Pancreas (tissue), 10 donors: ENCODE data around the gene ERBB4. TPM values are rescaled to one million over a fixed set of nuclear protein-coding genes. Genes with fewer than 3 reads are reported as not detected.
"Not testable (repeated sequence)": the region's sequence is repeated elsewhere in the genome, so short reads cannot be mapped to it uniquely, and the experiment has no call there.

Experiments
- ATAC-seq, 4 donors: fragments of 200-7000 bp; cut with Tn5 transposase; one replicate each; pipeline versions ENCODE4 v1.8.0 to v1.9.1; 2020; ENCODE audit warnings: mild to moderate bottlenecking in 4 of 4, moderate library complexity in 4 of 4
- DNase-seq, 6 donors: peaks; one replicate each; pipeline ENCODE4 v3.0.0-alpha.2; 2020
- FAIRE-seq: peaks from 2 replicates; lab custom pipeline; 2012; peaks lifted over from hg19 to GRCh38; lab: Jason Lieb, UNC
- H3K27ac ChIP-seq, 4 donors: fragments of 200-600 bp; sonication (generic); 1 replicate in 3 of 4; 2 replicates in 1 of 4; pipeline versions ENCODE4 v1.5.0 to v1.8.0; 2020
- H3K27me3 ChIP-seq, 4 donors: fragments of 200-600 bp; one replicate each; pipeline ENCODE4 v1.8.0; 2021
- H3K36me3 ChIP-seq, 3 donors: fragments of 200-600 bp; sonication (generic) in 1 of 3; one replicate each; pipeline versions ENCODE4 v1.5.0 to v1.8.0; 2020 to 2021
- H3K4me1 ChIP-seq, 3 donors: fragments of 200-600 bp; one replicate each; pipeline ENCODE4 v1.8.0; 2021
- H3K4me3 ChIP-seq, 4 donors: fragments of 200-600 bp; sonication (generic) in 2 of 4; one replicate each; pipeline versions ENCODE4 v1.5.0 to v1.8.0; 2020 to 2021
- H3K9me3 ChIP-seq, 4 donors: fragments of 200-600 bp; one replicate each; pipeline ENCODE4 v1.8.0; 2021
- WGBS, 2 donors: extraction: QIAGEN DNeasy Blood & Tissue Kit; methylation state at CpG; one replicate each; pipeline ENCODE4 v1.1.7; 2013; 5-methylcytosine and 5-hydroxymethylcytosine counted together
- intact Hi-C, 3 donors: fragments of 100-400 bp; cut with DNase I; formaldehyde crosslinking; loops; one replicate each; pipeline versions ENCODE4 v1.11.1 to v1.14.2; 2022
- polyA plus RNA-seq, 2 donors: library from polyadenylated mRNA; stranded (reverse); fragments of 200-250 nt; gene quantifications; one replicate each; pipeline ENCODE4 v1.2.3, GENCODE V29; 2013
- total RNA-seq, 6 donors: library from RNA; stranded (reverse); fragmentation: NEBNext Ultra II Directional in 4 of 6; extraction: Animal tissue kit (Norgen Biotek cat#: 25700) in 4 of 6; gene quantifications; one replicate each; pipeline versions ENCODE4 v1.2.1 to v1.2.4, GENCODE V29; 2021 to 2023
- TF ChIP-seq, protein P1 (sequence below), 4 donors: fragments of 200-600 bp; sonication (generic) in 3 of 4; IDR thresholded peaks; one replicate each; pipeline versions ENCODE4 v1.5.0 to v1.8.0; 2021; ENCODE audit warnings: antibody characterized with exemption in 4 of 4
- donor health status: healthy with polysubstance abuse.
- donor health status: DM: no; HTN: no; CAD: no; lungs with moderate emphysema.
- donor health status: DM: no; HTN: no; CAD: no.
- donor health status: control.
- donor health status: control.
- donor health status: Bipolar disorder and iron deficiency.
- donor health status: DM: yes; HTN: yes; CAD: no.
- donor health status: DM: no; HTN: no; CAD: no.
- donor health status: DM: no; HTN: no; CAD: no.
- donor health status: DM: yes; HTN: yes; CAD: no.

The ERBB4 gene
- total and polyA plus RNA-seq, 8 donors = 0.30 to 5.0 (median 3.3) TPM

DNA sequence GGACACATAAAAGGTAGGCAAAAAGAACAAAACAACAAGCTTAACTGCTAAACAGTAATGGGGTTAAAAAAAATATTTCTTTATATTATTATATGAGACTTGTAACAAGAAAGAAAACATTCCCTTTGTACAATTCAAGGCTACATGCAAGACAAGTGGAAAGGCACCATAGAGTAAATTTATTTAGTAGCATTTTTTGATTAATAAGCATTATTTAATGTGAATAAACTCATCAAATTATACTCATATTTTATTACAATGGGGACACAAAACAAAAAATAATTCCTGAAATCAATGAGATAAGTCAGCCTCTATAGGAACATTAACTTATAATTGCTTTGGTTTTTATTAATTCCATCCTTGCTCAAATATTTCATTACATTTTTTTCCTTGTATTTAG, 809.2 kb downstream of the ERBB4 start:
- FAIRE-seq = no peak
- intact Hi-C loops = no loop called here

GRCh38 chr2:211724933-211725332, 813.7 kb downstream of the ERBB4 start:
- no peaks in the 10 kb centered on the region for H3K9me3 ChIP-seq
- no peaks in the 10 kb centered on the region for H3K27me3 ChIP-seq
- no peak overlapping the region for H3K27ac ChIP-seq
- DNase-seq = no peak
- no peak for ATAC-seq
- TF ChIP-seq, protein P1, sequence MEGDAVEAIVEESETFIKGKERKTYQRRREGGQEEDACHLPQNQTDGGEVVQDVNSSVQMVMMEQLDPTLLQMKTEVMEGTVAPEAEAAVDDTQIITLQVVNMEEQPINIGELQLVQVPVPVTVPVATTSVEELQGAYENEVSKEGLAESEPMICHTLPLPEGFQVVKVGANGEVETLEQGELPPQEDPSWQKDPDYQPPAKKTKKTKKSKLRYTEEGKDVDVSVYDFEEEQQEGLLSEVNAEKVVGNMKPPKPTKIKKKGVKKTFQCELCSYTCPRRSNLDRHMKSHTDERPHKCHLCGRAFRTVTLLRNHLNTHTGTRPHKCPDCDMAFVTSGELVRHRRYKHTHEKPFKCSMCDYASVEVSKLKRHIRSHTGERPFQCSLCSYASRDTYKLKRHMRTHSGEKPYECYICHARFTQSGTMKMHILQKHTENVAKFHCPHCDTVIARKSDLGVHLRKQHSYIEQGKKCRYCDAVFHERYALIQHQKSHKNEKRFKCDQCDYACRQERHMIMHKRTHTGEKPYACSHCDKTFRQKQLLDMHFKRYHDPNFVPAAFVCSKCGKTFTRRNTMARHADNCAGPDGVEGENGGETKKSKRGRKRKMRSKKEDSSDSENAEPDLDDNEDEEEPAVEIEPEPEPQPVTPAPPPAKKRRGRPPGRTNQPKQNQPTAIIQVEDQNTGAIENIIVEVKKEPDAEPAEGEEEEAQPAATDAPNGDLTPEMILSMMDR (IDR thresholded peaks at IDR 0.05) = no peak
- 77 to 86% methylated on average over 5 of the region's 5 CpGs for WGBS, 2 donors
- no peaks in the 10 kb centered on the region for H3K36me3 ChIP-seq
- H3K4me3 ChIP-seq = no peak overlapping the region
- H3K4me1 ChIP-seq = no peaks in the 10 kb centered on the region
- FAIRE-seq = no peak
- intact Hi-C loops = no loop called here

More for the DNA sequence above, 809.2 kb downstream of the ERBB4 start:
- Histone ChIP-seq H3K4me1 (no peaks in the 10 kb centered on the region), H3K36me3 (no peaks in the 10 kb centered on the region), H3K4me3 (no peak overlapping the region), H3K27me3 (no peaks in the 10 kb centered on the region), H3K9me3 (no peaks in the 10 kb centered on the region), H3K27ac (no peak overlapping the region)
- DNase-seq (no peak), ATAC-seq (no peak)
- TF ChIP-seq, protein P1 (IDR thresholded peaks at IDR 0.05) = no peak

DNA sequence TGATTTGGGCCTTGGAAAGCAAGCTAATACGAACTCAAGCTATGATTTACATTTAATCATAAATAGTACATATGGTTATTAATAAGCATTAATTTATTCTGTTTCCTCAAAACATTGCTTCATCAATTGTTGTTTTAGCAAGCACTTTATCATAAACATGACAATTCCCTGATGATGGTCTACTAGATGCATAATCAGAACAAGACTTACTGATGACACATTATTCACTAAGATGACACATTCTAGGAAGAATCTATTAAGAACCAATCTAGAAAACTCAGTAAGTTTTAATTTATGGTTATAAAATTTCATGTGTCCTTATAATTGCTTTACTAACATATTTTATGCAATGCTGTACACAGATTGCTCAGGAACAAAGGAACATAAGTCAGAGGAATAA, 815.2 kb downstream of the ERBB4 start:
- intact Hi-C loops = no loop called here
- FAIRE-seq (no peak), DNase-seq (no peak), ATAC-seq (no peak)
- TF ChIP-seq, protein P1 (IDR thresholded peaks at IDR 0.05) = no peak
- H3K27me3 ChIP-seq = no peaks in the 10 kb centered on the region
- H3K4me3 ChIP-seq = no peak overlapping the region
- 41 to 88% methylated on average over 1 of the region's 1 CpG for WGBS, 2 donors
- no peaks in the 10 kb centered on the region for H3K4me1 ChIP-seq
- no peaks in the 10 kb centered on the region for H3K36me3 ChIP-seq
- no peak overlapping the region for H3K27ac ChIP-seq
- H3K9me3 ChIP-seq = no peaks in the 10 kb centered on the region

- intact Hi-C loops = no loop called here
- FAIRE-seq (no peak), DNase-seq (no peak), ATAC-seq (no peak)
- no peaks in the 10 kb centered on the region for H3K27me3 ChIP-seq
- H3K4me3 ChIP-seq = no peak overlapping the region
- WGBS, 2 donors = 91 to 94% methylated on average over 2 of the region's 2 CpGs
- TF ChIP-seq, protein P1 (IDR thresholded peaks at IDR 0.05) = no peak
- no peaks in the 10 kb centered on the region for H3K4me1 ChIP-seq
- H3K9me3 ChIP-seq = no peaks in the 10 kb centered on the region
- no peaks in the 10 kb centered on the region for H3K36me3 ChIP-seq
- no peak overlapping the region for H3K27ac ChIP-seq
These were observed 815.7 kb downstream of the ERBB4 start for GRCh38 chr2:211722928-211723327.

DNA sequence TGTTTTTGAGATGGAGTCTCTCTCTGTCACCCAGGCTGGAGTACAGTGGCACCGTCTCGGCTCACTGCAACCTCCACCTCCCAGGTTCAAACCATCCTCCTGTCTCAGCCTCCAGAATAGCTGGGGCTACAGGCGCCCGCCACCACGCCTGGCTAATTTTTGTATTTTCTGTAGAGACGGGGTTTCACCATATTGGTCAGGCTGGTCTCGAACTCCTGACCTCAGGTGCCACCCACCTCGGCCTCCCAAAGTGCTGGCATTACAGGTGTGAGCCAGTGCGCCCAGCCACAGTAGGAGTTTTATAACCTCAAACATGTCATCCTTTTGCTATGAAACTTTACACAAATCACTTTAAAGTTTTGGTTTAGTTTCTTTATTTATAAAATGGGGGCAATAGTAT, 816.7 kb downstream of the ERBB4 start:
- H3K9me3 ChIP-seq, DNase-seq, FAIRE-seq, H3K4me1 ChIP-seq, H3K27ac ChIP-seq, intact Hi-C loops, H3K36me3 ChIP-seq, H3K27me3 ChIP-seq, H3K4me3 ChIP-seq, ATAC-seq: not testable (repeated sequence)
- 91 to 97% methylated on average over 9 of the region's 9 CpGs for WGBS, 2 donors
